Suprapubic skin (tissue), 4 donors: ENCODE results near the gene SNX24. TPM values are rescaled to one million over a fixed set of nuclear protein-coding genes. Genes with fewer than 3 reads are reported as not detected.
"Not testable (repeated sequence)": the region's sequence is repeated elsewhere in the genome, so short reads cannot be mapped to it uniquely, and the experiment has no call there.

ENCODE experiments used
- DNase-seq, 2 donors: peaks; one replicate each; pipeline ENCODE4 v3.0.0-alpha.2; 2019; ENCODE audit warnings: low spot score in 2 of 2
- H3K27ac ChIP-seq: fragments of 200-600 bp; sonication (generic); one replicate; pipeline ENCODE4 v1.5.1; 2019
- H3K27me3 ChIP-seq: fragments of 200-600 bp; sonication (generic); one replicate; pipeline ENCODE4 v1.5.1; 2019
- H3K36me3 ChIP-seq: fragments of 200-600 bp; sonication (generic); one replicate; pipeline ENCODE4 v1.5.1; 2019
- H3K4me1 ChIP-seq: fragments of 200-600 bp; sonication (generic); one replicate; pipeline ENCODE4 v1.5.1; 2019
- H3K4me3 ChIP-seq: fragments of 200-600 bp; sonication (generic); one replicate; pipeline ENCODE4 v1.5.1; 2019; ENCODE audit warnings: mild to moderate bottlenecking
- H3K9me3 ChIP-seq: fragments of 200-600 bp; sonication (generic); one replicate; pipeline ENCODE4 v1.5.1; 2019
- CTCF ChIP-seq, 2 donors: fragments of 200-600 bp in 1 of 2; fragments of 450-650 bp in 1 of 2; sonication (generic) in 1 of 2; IDR thresholded peaks; one replicate each; pipeline ENCODE4 v1.5.1; 2016 to 2019; ENCODE audit warnings: antibody characterized with exemption in 2 of 2, mild to moderate bottlenecking in 1 of 2, moderate library complexity in 1 of 2
- EP300 ChIP-seq: sonication (generic); formaldehyde crosslinking; IDR thresholded peaks from one replicate; pipeline ENCODE4 v1.6.1; 2017; ENCODE audit warnings: antibody characterized with exemption
- POLR2A ChIP-seq, 2 donors: fragments of 450-650 bp; IDR thresholded peaks; one replicate each; pipeline ENCODE4 v1.6.1; 2017; ENCODE audit warnings: antibody characterized with exemption in 2 of 2, mild to moderate bottlenecking in 2 of 2, moderate library complexity in 2 of 2
- POLR2AphosphoS5 ChIP-seq, 3 donors: sonication (generic); formaldehyde crosslinking; IDR thresholded peaks; one replicate each; pipeline ENCODE4 v1.6.1; 2017; ENCODE audit warnings: antibody characterized with exemption in 3 of 3
- WGBS: methylation state at CpG from one replicate; pipeline ENCODE4 v1.1.5; 2018; 5-methylcytosine and 5-hydroxymethylcytosine counted together
- total RNA-seq, 4 donors: library from RNA; depleted of rRNA; stranded (reverse); fragments of >200 nt; gene quantifications; one replicate each; pipeline ENCODE4 v1.1.0, GENCODE V29; 2016

SNX24 gene
- total RNA-seq, 4 donors from 2014 or later, result 15.2 to 43.0 (median 25.3) TPM

DNA sequence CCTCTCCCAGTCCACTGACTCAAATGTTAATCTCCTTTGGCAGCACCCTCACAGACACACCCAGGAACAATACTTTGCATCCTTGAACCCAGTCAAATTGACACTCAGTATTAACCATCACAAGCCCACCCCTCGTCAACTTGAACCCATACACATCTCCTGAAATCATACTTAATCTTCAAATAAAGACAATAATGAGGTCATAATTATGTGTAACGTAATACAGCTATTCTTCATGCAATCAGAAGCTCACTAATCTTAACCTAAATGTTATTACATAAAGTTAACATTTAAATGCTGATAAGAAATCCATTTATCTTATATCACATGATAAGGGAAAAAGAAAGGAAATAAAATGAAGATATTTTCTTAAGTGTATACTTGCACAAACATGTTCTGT is 125.9 kb downstream of the SNX24 start:
- TF ChIP-seq POLR2AphosphoS5 (IDR thresholded peaks at IDR 0.05) (no peak), EP300 (no peak), POLR2A (IDR thresholded peaks at IDR 0.05) (no peak), CTCF (IDR thresholded peaks at IDR 0.05) (no peak)
- WGBS, result 97% methylated on average over 2 of the region's 2 CpGs
- DNase-seq, result no peak
- Histone ChIP-seq H3K9me3 (no peaks in the 10 kb centered on the region), H3K4me1 (no peaks in the 10 kb centered on the region), H3K27me3 (no peaks in the 10 kb centered on the region), H3K27ac (no peak overlapping the region), H3K36me3 (no peaks in the 10 kb centered on the region), H3K4me3 (no peak overlapping the region)

GRCh38 chr5:122972877-122973276 is 127.5 kb downstream of the SNX24 start:
- no peak for DNase-seq
- H3K4me3 ChIP-seq, result no peak overlapping the region
- H3K9me3 ChIP-seq, result no peaks in the 10 kb centered on the region
- 97% methylated on average over 3 of the region's 4 CpGs for whole genome bisulfite sequencing
- no peak for TF ChIP-seq EP300
- TF ChIP-seq POLR2AphosphoS5 (IDR thresholded peaks at IDR 0.05), result no peak
- no peak for TF ChIP-seq CTCF (IDR thresholded peaks at IDR 0.05)
- TF ChIP-seq POLR2A (IDR thresholded peaks at IDR 0.05), result no peak
- H3K27me3 ChIP-seq, result no peaks in the 10 kb centered on the region
- H3K4me1 ChIP-seq, result no peaks in the 10 kb centered on the region
- no peak overlapping the region for H3K27ac ChIP-seq
- no peaks in the 10 kb centered on the region for H3K36me3 ChIP-seq

DNA sequence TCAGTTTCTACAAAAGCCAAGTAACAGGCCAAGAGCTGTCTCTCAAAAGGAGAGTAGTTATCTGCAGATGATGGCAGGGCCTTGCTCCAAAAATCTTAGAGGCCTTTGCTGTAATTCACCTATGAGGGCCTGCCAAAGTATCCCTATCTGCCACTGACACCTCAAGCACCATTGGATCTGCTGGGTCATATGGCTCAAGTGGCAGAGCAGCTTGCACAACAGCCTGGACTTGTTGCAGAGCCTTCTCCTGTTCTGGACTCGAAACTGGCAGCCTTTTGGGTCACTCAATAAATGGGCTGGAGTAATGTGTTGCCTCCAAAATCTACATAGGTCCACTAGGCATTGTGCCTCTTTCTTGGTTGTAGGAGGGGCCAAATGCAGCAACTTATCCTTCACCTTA is 128.3 kb downstream of the SNX24 start:
- DNase-seq, H3K4me1 ChIP-seq, H3K9me3 ChIP-seq, H3K4me3 ChIP-seq, H3K27me3 ChIP-seq, H3K27ac ChIP-seq, H3K36me3 ChIP-seq: not testable (repeated sequence)
- WGBS, result 88% methylated on average over 1 of the region's 1 CpG

DNA sequence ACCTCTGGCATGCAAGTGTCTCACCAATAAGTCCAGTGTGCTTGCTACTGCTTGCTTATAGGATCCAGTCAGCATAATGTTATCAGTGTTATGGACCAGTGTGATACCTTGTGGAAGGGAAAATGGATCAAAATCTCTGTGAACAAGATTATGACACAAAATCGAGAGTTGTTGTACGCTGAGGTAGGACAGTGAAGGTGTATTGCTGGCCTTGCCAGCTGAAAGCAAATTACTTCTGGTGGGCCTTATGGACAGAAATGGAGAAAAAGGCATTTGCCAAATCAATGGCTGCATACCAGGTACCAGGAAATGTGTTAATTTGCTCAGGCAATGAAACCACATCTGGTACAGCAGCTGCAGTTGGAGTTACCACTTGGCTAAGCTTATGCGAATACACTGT is 128.8 kb downstream of the SNX24 start:
- not testable (repeated sequence) for H3K36me3 ChIP-seq, H3K9me3 ChIP-seq

DNA sequence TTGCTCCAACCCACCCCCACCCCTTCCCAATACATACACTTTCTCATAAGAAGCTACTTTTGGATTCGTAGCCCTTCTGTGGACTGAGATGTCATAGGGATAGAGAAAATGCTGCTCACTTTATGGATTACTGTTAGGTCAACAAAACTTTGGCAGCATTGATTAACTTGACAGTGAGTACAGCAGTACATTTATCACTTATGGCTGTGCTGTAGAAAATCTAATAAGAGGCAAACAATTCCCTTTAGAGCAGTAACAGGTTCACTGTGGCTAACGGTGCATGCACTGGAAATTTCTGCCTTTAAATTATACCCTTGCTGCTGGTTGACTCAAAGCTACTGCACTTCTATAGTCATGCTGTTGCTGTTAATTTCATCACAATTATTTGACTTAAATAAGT is 131.9 kb downstream of the SNX24 start:
- no peak overlapping the region for H3K4me3 ChIP-seq
- 77% methylated on average over 2 of the region's 2 CpGs for WGBS
- H3K4me1 ChIP-seq, result no peaks in the 10 kb centered on the region
- H3K27me3 ChIP-seq, result no peaks in the 10 kb centered on the region
- no peak for DNase-seq
- H3K9me3 ChIP-seq, result no peaks in the 10 kb centered on the region
- H3K36me3 ChIP-seq, result no peaks in the 10 kb centered on the region
- no peak for TF ChIP-seq POLR2A (IDR thresholded peaks at IDR 0.05)
- TF ChIP-seq POLR2AphosphoS5 (IDR thresholded peaks at IDR 0.05), result no peak
- TF ChIP-seq EP300, result no peak
- no peak for TF ChIP-seq CTCF (IDR thresholded peaks at IDR 0.05)
- H3K27ac ChIP-seq, result no peak overlapping the region

More for the DNA sequence above, 128.8 kb downstream of the SNX24 start:
- H3K4me3 ChIP-seq, H3K27ac ChIP-seq, H3K4me1 ChIP-seq, H3K27me3 ChIP-seq, DNase-seq: not testable (repeated sequence)
- 96% methylated on average over 3 of the region's 3 CpGs for WGBS

- Histone ChIP-seq H3K9me3 (no peaks in the 10 kb centered on the region), H3K36me3 (no peaks in the 10 kb centered on the region), H3K4me1 (no peaks in the 10 kb centered on the region), H3K27me3 (no peaks in the 10 kb centered on the region), H3K4me3 (no peak overlapping the region), H3K27ac (no peak overlapping the region)
- no peak for DNase-seq
- TF ChIP-seq POLR2AphosphoS5 (IDR thresholded peaks at IDR 0.05) (no peak), EP300 (no peak), CTCF (IDR thresholded peaks at IDR 0.05) (no peak), POLR2A (IDR thresholded peaks at IDR 0.05) (no peak)
- 98% methylated on average over 2 of the region's 2 CpGs for WGBS
Measured at GRCh38 chr5:122978068-122978467, 132.7 kb downstream of the SNX24 start.
